ENCODE results near the gene CNN3. TPM values are rescaled to one million over a fixed set of nuclear protein-coding genes. Genes with fewer than 3 reads are reported as not detected.

CNN3 gene
- total RNA-seq, 4 donors from 2014 or later, result 334 to 604 (median 452) TPM

DNA sequence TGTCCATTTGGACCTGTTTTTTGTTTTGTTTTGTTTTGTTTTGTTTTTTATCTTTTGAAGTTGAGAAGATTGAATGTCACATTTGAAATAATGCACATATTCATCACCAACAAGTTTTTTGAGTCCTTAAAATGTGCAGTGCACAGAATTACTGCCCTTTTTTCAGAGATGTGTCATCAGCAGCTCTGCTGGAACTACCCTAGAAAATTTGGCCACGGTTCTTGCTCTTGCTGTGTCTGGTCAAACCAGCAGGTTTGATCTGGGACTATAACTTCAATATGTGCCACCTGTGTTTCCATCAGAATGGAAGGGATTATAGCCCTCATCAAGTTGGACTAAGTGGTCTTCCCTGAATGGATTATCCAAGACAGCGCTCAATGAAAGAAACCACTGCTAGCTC, 24.1 kb upstream of the CNN3 start:
- Histone ChIP-seq H3K36me3 (no peaks in the 10 kb centered on the region), H3K4me3 (no peak overlapping the region), H3K27ac (no peak overlapping the region), H3K27me3 (no peaks in the 10 kb centered on the region), H3K4me1 (no peaks in the 10 kb centered on the region), H3K9me3 (no peaks in the 10 kb centered on the region)
- intact Hi-C loops (cut with DNase I; ENCODE audit: low total_unique reads), result no loop called here
- no peak for DNase-seq
- TF ChIP-seq POLR2A (IDR thresholded peaks at IDR 0.05) (no peak), CTCF (IDR thresholded peaks at IDR 0.05) (no peak)

DNA sequence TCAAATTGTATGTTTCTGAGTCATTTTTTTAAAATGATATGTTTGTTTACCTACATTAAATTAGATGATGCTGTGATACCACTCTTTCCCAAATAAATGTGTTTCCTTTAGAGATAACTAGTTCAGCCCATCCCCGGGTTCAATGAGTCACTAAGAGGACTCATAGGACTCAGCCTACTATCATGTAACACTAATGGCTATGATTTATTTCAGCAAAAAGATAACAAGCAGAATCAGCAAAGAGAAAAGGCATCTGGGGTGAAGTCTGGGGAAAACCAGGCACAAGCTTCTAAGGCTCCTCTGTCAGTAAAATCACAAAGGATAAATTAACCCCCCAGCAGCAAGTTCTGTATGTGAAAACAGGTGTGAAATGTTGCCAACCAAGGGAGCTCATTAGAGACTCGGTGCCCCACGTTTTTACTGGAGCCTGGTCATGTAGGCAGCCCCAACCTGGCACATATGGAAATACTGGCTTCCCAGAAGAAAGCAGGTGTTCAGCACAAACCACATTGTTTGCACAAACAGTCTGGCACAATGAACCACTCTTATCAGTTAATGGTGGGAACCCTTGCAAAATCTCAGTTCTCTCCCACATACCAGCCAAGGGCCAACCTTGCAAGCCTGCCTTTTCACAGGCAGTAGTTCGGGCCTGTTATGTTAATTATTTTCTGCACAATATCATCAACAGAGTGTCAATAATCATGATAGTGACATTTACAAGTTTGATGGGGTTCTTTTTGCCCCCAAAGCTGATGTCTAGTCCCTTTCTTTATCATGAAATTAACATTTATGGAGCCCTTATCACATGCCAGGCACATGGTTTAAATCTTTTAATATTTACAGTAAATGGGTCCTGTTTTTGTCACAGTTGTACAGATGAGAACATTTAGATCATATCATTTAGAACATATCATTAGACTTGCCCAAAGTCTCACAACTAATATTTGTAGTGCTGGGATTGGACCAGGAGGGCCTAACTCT, 23.1 kb upstream of the CNN3 start:
- DNase-seq, result no peak
- Histone ChIP-seq H3K4me3 (no peak overlapping the region), H3K27ac (no peak overlapping the region), H3K36me3 (no peaks in the 10 kb centered on the region), H3K9me3 (no peaks in the 10 kb centered on the region), H3K4me1 (no peaks in the 10 kb centered on the region), H3K27me3 (no peaks in the 10 kb centered on the region)
- no peak for TF ChIP-seq CTCF (IDR thresholded peaks at IDR 0.05)
- no peak for TF ChIP-seq POLR2A (IDR thresholded peaks at IDR 0.05)
- intact Hi-C loops (cut with DNase I; ENCODE audit: low total_unique reads), result no loop called here

DNA sequence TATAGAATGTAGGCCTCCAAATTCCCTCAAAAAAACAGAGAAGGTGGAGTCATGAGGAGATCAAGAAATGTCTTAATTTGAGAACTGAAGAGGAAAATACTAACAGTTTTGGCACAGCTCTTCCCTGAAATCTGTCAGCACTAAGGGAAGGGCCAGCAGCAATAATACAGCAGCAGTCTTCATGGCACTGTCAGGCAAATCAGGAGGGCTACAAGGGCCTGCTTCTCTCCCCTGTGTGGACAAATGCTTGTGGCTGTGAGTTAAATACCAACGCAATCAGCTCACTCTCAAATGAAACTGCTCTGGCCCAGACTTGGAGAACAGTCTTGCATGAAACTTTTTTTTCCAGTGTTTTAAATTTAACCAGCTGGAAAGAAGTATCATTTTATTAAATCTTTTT, 20.5 kb upstream of the CNN3 start:
- no peak for DNase-seq
- TF ChIP-seq POLR2A (IDR thresholded peaks at IDR 0.05) (no peak), CTCF (IDR thresholded peaks at IDR 0.05) (no peak)
- Histone ChIP-seq H3K27me3 (no peaks in the 10 kb centered on the region), H3K36me3 (no peaks in the 10 kb centered on the region), H3K27ac (peak overlapping the region; percentile 20 to 71), H3K4me3 (no peak overlapping the region), H3K9me3 (no peaks in the 10 kb centered on the region), H3K4me1 (no peaks in the 10 kb centered on the region)
- intact Hi-C loops (cut with DNase I; ENCODE audit: low total_unique reads), result no loop called here

- Histone ChIP-seq H3K9me3 (no peaks in the 10 kb centered on the region), H3K36me3 (no peaks in the 10 kb centered on the region), H3K27me3 (no peaks in the 10 kb centered on the region), H3K27ac (peak overlapping the region; percentile 20 to 71), H3K4me3 (no peak overlapping the region), H3K4me1 (no peaks in the 10 kb centered on the region)
- no peak for TF ChIP-seq CTCF (IDR thresholded peaks at IDR 0.05)
- no peak for TF ChIP-seq POLR2A (IDR thresholded peaks at IDR 0.05)
- DNase-seq, result no peak
- intact Hi-C loops (cut with DNase I; ENCODE audit: low total_unique reads), result no loop called here
These were observed 20.0 kb upstream of the CNN3 start for GRCh38 chr1:94946886-94947285.

All from uterus (tissue), 4 donors.